SK-N-MC (cell line): ENCODE results near the gene SDK1.

ENCODE experiments used
- EZH2 ChIP-seq: fragments of 200-600 bp; sonication (generic); IDR thresholded peaks from one replicate; pipeline ENCODE4 v1.6.1; 2017; ENCODE audit warnings: antibody characterized with exemption
- POLR2AphosphoS5 ChIP-seq: IDR thresholded peaks from 2 replicates; pipeline ENCODE4 v1.6.1; 2012; ENCODE audit warnings: mild to moderate bottlenecking, low read depth, low read length, borderline replicate concordance

GRCh38 chr7:3561932-3562331, 260.9 kb downstream of the SDK1 start:
- TF ChIP-seq EZH2 (no peak), POLR2AphosphoS5 (no peak)
